Measurements from ENCODE around the gene CAPN2.

The CAPN2 gene

GRCh38 chr1:223765036-223765718, 52.8 kb downstream of the CAPN2 start:
- no peak for DNase-seq
- peaks cover 16% of the 10 kb centered on the region for H3K36me3 ChIP-seq
- H3K9me3 ChIP-seq = no peaks in the 10 kb centered on the region
- no peaks in the 10 kb centered on the region for H3K4me1 ChIP-seq
- no peak overlapping the region for H3K4me3 ChIP-seq (ENCODE audit: low read depth, low read length)
- H3K27me3 ChIP-seq = no peaks in the 10 kb centered on the region
- TF ChIP-seq, protein P1, sequence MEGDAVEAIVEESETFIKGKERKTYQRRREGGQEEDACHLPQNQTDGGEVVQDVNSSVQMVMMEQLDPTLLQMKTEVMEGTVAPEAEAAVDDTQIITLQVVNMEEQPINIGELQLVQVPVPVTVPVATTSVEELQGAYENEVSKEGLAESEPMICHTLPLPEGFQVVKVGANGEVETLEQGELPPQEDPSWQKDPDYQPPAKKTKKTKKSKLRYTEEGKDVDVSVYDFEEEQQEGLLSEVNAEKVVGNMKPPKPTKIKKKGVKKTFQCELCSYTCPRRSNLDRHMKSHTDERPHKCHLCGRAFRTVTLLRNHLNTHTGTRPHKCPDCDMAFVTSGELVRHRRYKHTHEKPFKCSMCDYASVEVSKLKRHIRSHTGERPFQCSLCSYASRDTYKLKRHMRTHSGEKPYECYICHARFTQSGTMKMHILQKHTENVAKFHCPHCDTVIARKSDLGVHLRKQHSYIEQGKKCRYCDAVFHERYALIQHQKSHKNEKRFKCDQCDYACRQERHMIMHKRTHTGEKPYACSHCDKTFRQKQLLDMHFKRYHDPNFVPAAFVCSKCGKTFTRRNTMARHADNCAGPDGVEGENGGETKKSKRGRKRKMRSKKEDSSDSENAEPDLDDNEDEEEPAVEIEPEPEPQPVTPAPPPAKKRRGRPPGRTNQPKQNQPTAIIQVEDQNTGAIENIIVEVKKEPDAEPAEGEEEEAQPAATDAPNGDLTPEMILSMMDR (IDR thresholded peaks at IDR 0.05; ENCODE audit: low read depth, low read length) = no peak

GRCh38 chr1:223765719-223766340, 53.5 kb downstream of the CAPN2 start:
- peaks cover 22% of the 10 kb centered on the region for H3K36me3 ChIP-seq
- TF ChIP-seq, protein P1 (IDR thresholded peaks at IDR 0.05; ENCODE audit: low read depth, low read length) = no peak
- no peak for DNase-seq

DNA sequence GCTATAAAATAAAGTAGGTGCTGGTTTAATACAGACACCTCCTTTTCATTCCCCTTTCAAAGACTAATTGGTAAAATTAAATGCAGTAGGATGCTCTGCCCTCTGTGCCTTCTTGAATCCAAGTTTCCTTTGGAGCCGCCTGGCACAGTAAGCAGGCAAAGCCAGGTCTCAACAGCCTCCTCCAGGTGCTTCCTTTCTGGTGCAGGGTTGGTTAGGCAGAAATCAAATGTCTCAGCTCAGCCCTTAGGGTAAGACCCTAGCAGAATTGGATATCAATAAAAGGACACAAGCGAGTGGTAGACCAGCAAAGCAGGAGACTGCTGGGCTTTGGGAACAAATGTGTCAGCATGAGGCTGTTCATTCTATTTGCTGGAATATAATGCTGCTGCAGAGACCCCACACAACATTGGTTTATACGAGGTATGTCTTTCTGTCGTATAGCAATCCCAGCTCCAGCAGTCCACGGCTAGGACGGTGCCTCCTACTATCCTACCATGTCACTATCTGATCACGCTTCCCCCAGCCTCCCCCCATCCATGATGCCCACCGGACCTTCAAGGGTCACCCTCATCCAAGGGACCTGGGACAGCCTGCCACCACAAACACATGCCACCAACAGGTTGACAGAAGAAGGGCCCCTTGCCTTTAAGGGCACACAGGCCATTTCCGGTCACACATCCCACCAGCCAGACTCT, 58.4 kb downstream of the CAPN2 start:
- Histone ChIP-seq H3K27me3 (no peaks in the 10 kb centered on the region), H3K4me1 (no peaks in the 10 kb centered on the region), H3K4me3 (ENCODE audit: low read depth, low read length) (no peak overlapping the region), H3K9me3 (no peaks in the 10 kb centered on the region), H3K36me3 (peaks cover 44% of the 10 kb centered on the region)
- DNase-seq = no peak
- TF ChIP-seq, protein P1 (IDR thresholded peaks at IDR 0.05; ENCODE audit: low read depth, low read length) = no peak

More at GRCh38 chr1:223765719-223766340, 53.5 kb downstream of the CAPN2 start:
- H3K27me3 ChIP-seq = no peaks in the 10 kb centered on the region
- H3K9me3 ChIP-seq = no peaks in the 10 kb centered on the region
- no peak overlapping the region for H3K4me3 ChIP-seq (ENCODE audit: low read depth, low read length)
- no peaks in the 10 kb centered on the region for H3K4me1 ChIP-seq

DNA sequence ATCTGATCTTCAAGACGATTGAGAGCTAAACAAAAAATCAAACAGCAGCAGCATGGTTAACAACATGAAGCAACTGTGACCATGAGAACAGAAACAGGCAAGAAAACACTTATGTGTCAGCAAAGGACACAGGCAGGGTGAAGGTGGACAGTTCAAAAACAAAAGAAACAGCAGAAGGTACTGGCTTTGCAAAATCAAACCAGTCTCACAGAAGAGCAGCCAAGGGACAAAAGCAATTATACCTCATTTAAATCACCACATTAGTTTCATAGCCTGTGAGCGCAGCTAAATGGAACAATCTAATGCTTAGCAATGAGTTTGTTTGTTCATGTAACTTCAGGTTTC, 59.1 kb downstream of the CAPN2 start:
- TF ChIP-seq, protein P1 (IDR thresholded peaks at IDR 0.05; ENCODE audit: low read depth, low read length) = no peak
- no peaks in the 10 kb centered on the region for H3K4me1 ChIP-seq
- H3K27me3 ChIP-seq = no peaks in the 10 kb centered on the region
- no peaks in the 10 kb centered on the region for H3K9me3 ChIP-seq
- peaks cover 51% of the 10 kb centered on the region for H3K36me3 ChIP-seq
- no peak overlapping the region for H3K4me3 ChIP-seq (ENCODE audit: low read depth, low read length)
- no peak for DNase-seq

GRCh38 chr1:223771814-223772770, 59.8 kb downstream of the CAPN2 start:
- peak; percentile 61 for DNase-seq
- no peaks in the 10 kb centered on the region for H3K9me3 ChIP-seq
- no peaks in the 10 kb centered on the region for H3K4me1 ChIP-seq
- TF ChIP-seq, protein P1 (IDR thresholded peaks at IDR 0.05; ENCODE audit: low read depth, low read length) = no peak
- peaks cover 53% of the 10 kb centered on the region for H3K36me3 ChIP-seq
- H3K4me3 ChIP-seq (ENCODE audit: low read depth, low read length) = no peak overlapping the region
- no peaks in the 10 kb centered on the region for H3K27me3 ChIP-seq
